Measurements from ENCODE around the gene CLEC17A.

DNA sequence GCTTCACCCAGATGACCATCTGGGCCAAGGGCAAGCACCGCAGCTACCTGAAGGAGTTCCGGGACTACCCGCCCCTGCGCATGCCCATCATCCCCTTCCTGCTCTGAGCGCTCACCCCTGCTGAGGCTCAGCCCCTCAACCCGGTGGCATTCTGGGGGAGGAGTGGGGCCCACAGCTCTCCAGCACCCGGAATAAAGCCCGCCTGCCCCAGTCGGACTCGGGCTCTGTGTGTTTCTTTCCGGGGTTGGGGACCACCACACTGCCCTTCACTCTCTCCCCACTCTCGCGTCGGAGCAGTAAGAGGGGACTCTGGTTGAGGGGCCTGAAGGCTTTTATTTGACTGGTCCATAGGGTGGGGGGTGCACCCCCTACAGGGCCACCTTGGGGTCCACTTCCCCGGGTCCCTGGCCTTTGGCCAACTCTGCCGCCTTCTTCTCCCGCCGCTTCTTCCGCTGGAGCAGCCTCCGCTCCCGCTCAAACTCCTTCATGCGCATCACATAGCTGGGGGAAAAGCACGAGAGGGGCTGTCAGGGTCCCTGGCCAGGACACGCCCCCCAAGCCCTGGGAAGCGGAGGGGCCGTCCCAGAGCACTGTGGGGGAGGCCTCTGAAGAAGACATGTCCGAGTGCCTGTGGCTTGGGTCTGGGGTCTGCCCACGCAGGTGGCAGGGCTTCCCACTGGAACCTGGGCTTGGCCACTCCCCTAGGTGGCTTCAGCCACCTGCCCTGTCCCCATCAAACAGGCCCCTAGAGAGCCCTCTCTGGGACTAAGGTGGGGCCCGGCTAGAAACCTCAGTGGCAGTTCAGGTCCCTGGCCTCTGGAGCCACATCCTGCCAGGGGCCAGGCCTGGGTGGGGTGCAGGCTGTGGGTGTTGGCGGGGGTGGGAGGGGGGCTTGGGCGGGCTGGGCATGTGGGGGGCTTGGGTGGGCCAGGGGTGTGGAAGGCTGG lies 16.8 kb upstream of the CLEC17A start:
- TF ChIP-seq POLR2A (IDR thresholded peaks at IDR 0.05; ENCODE audit: insufficient read depth in 1 of 2, low read depth in 2 of 2, low read length in 2 of 2), result no peak
- no peak for TF ChIP-seq EZH2 (conservative IDR thresholded peaks at IDR 0.05; ENCODE audit: low read depth, low read length)
- no peak for TF ChIP-seq ZBTB10 (CRISPR knock-in tag; IDR thresholded peaks at IDR 0.05; ENCODE audit: borderline replicate concordance)
- TF ChIP-seq ZEB1 (IDR thresholded peaks at IDR 0.05; ENCODE audit: insufficient replicate concordance, low read depth), result no peak
- no peak for TF ChIP-seq KDM4B (CRISPR knock-in tag; IDR thresholded peaks at IDR 0.05)
